GM21367 (cell line): ENCODE measurements around the gene KCNK4.

ENCODE experiments used
- ATAC-seq: cut with Tn5 transposase; IDR thresholded peaks from one replicate; pipeline ENCODE4 v1.9.1; 2021; ENCODE audit not compliant: unreplicated experiment

KCNK4 gene

GRCh38 chr11:64253043-64253442 is 38.1 kb upstream of the KCNK4 start:
- no peak for ATAC-seq

- no peak for ATAC-seq
Observed at GRCh38 chr11:64253481-64253880, 37.6 kb upstream of the KCNK4 start.

GRCh38 chr11:64254326-64254725 is 36.8 kb upstream of the KCNK4 start:
- no peak for ATAC-seq

GRCh38 chr11:64255135-64256128 is 35.7 kb upstream of the KCNK4 start:
- ATAC-seq: no peak

GRCh38 chr11:64256300-64256699 is 34.8 kb upstream of the KCNK4 start:
- no peak for ATAC-seq

GRCh38 chr11:64258356-64258755 is 32.7 kb upstream of the KCNK4 start:
- no peak for ATAC-seq

GRCh38 chr11:64258946-64259532 is 32.1 kb upstream of the KCNK4 start:
- ATAC-seq: no peak

GRCh38 chr11:64259533-64260067 is 31.5 kb upstream of the KCNK4 start:
- ATAC-seq: no peak

- no peak for ATAC-seq
Observed at GRCh38 chr11:64260147-64260708, 30.9 kb upstream of the KCNK4 start.

- no peak for ATAC-seq
Observed at GRCh38 chr11:64261556-64262080, 29.5 kb upstream of the KCNK4 start.

GRCh38 chr11:64262271-64263002 is 28.7 kb upstream of the KCNK4 start:
- ATAC-seq: no peak

GRCh38 chr11:64263021-64263946 is 27.8 kb upstream of the KCNK4 start:
- ATAC-seq: no peak

- ATAC-seq: no peak
Observed at GRCh38 chr11:64263947-64264317, 27.2 kb upstream of the KCNK4 start.

- ATAC-seq: no peak
Observed at GRCh38 chr11:64264371-64264852, 26.7 kb upstream of the KCNK4 start.

- ATAC-seq: no peak
Observed at GRCh38 chr11:64265176-64266160, 25.6 kb upstream of the KCNK4 start.

- no peak for ATAC-seq
Observed at GRCh38 chr11:64266339-64266738, 24.8 kb upstream of the KCNK4 start.

GRCh38 chr11:64267207-64267945 is 23.7 kb upstream of the KCNK4 start:
- no peak for ATAC-seq
